Effector CD4-positive, alpha-beta T cell (primary cell): ENCODE measurements around the gene RAD51B.
"Not testable (repeated sequence)": the region's sequence is repeated elsewhere in the genome, so short reads cannot be mapped to it uniquely, and the experiment has no call there.

ENCODE experiments used
- DNase-seq: peaks from one replicate; pipeline ENCODE4 v3.0.0-alpha.2; 2020

Gene RAD51B

GRCh38 chr14:68685419-68686204 is 866.0 kb downstream of the RAD51B start:
- peak; percentile 76 for DNase-seq

GRCh38 chr14:68686205-68686465 is 866.6 kb downstream of the RAD51B start:
- DNase-seq = no peak

DNA sequence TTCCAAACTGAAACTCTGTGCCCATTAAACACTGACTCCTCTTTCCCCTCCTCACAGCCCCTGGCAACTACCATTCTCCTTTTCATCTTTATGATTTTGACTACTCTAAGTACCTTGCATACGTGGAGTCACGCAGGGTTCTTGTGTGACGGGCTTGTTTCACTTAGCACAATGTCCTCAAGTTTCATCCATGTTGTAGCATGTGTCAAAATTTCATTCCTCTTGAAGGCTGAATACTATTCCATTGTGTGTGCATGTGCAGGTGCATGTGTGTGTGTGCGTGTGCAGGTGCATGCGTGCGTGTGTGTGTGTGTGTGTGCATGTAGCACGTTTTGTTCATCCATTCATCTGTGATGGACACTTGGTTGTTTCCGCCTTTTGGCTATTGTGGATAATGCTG is 867.1 kb downstream of the RAD51B start:
- no peak for DNase-seq

DNA sequence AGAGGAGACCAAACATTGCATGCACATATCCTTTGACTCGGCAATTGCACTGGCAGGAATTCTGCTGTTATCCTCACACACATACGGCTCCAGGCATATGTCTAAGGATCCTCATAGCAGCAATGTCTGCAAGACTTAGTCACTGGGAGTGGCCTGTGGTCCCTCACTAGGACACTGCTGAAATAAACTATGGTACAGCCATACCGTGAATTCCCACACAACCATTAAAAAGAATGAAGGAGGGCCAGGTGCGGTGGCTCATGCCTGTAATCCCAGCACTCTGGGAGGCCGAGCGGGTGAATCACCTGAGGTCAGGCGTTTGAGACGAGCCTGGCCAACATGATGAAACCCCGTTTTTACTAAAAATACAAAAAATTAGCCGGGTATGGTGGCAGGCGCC is 868.2 kb downstream of the RAD51B start:
- no peak for DNase-seq

- no peak for DNase-seq
Observed at GRCh38 chr14:68688872-68689371, 869.3 kb downstream of the RAD51B start.

DNA sequence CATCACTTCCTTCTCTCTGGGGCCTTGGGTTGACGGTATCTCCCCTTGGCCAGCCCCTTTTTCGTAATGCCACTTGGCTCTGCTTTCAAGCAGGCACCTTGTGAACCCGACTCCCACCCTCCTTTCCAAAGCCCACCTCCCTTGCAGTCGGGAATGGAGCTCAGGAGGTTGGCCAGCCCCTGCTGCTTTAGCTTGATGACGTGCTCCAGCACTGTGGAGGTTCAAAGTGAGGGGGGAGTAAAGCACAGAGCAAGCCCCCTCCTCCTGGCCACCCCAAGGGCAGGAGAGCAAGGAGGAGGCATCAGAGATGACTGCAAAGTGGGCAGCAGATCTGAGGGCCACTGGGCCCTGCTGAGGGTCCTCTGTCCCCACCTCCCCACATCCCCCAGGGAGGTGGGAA is 869.9 kb downstream of the RAD51B start:
- DNase-seq = no peak

DNA sequence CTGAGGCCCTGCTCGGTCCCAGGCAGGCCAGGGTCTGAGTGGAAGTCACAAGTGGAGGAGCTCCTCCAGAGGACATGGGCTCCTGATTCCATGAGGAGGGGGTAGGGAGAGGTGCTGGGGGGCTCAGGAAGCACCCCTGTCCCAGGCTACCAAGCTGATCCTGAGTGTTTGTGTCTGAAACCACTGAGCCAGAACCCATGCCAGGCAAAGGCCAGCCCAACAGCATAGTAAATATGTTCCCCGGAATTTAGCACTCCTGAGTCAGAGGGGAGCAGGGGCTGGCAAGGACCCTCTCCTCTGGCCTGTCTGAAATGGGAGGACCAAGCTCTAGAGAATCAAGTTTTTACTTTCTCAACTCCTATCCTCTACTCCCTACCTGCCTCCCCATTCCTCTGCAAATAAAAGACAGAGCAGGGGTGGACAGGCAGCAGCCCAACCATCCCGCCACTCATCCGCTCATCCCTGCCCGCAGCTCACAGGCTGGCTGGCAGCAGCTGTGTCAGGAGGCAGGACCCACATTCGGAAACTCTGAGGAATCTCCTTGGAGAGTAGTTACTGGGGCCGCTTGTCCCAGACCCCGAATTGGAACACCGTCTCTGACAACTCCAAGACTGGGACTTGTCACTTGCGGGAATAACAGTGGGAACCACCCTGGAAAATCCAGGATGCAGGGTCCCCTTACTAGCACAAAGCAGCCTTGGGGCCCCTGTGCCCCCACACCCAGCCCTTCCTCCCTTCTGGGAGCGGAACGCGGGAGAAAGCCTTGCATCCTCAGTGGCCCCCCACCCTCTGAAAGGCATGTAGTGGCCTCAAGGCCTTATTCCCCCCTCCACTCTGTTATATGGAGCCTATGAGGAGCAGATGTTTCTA is 870.7 kb downstream of the RAD51B start:
- DNase-seq = no peak

- no peak for DNase-seq
Observed at GRCh38 chr14:68691031-68691791, 871.6 kb downstream of the RAD51B start.

- no peak for DNase-seq
Observed at GRCh38 chr14:68691792-68692118, 872.2 kb downstream of the RAD51B start.

DNA sequence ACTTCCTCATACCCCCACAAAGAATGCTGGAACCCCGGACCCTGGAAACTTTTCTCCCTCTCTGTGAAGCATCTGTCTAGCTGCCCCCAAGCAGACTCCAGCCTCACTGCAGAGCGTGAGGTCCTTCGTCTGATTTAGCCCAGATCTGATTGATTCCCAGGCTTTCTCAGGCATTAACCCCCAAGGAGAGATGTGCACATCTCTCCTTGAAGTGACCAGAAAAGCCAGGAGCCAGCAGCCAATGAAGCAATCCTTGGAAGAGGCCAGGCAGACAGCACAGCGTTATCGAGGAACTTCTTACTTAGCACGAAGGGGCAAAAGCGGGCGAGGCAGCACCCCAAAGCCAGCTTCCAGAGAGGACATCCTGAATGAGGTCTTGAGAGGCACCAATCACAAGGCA is 872.6 kb downstream of the RAD51B start:
- no peak for DNase-seq

GRCh38 chr14:68692916-68693771 is 873.6 kb downstream of the RAD51B start:
- DNase-seq = no peak

- no peak for DNase-seq
Observed at GRCh38 chr14:68693926-68694325, 874.3 kb downstream of the RAD51B start.

GRCh38 chr14:68694516-68695235 is 875.1 kb downstream of the RAD51B start:
- DNase-seq = no peak

- DNase-seq = no peak
Observed at GRCh38 chr14:68695326-68695768, 875.8 kb downstream of the RAD51B start.

DNA sequence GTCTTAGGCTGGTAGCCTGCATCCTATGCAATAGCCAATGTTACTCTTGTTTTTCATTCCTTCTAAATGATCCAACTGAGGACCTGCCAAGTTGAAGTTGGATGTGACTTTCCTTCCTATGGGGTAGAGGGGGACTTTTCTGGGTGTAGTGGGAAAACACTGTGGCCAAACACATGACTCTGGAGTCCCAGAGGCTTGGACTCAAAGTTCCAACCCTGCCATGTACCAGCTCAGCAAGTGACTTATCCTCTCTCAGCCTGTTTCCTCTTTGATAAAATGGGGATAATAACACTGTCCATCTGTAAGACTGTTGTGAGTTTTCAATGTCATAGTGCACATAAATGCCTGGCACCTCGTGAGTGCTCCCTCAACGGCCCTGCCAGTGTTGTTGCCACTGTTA is 876.3 kb downstream of the RAD51B start:
- no peak for DNase-seq

- no peak for DNase-seq
Observed at GRCh38 chr14:68696266-68696665, 876.7 kb downstream of the RAD51B start.

- DNase-seq = no peak
Observed at GRCh38 chr14:68696721-68697495, 877.3 kb downstream of the RAD51B start.

GRCh38 chr14:68698773-68699172 is 879.2 kb downstream of the RAD51B start:
- not testable (repeated sequence) for DNase-seq

- DNase-seq = no peak
Observed at GRCh38 chr14:68701001-68701741, 881.6 kb downstream of the RAD51B start.

GRCh38 chr14:68702135-68702534 is 882.6 kb downstream of the RAD51B start:
- no peak for DNase-seq
